SK-N-SH (cell line): ENCODE results near the gene PDCD1. TPM values are rescaled to one million over a fixed set of nuclear protein-coding genes. Genes with fewer than 3 reads are reported as not detected.

ENCODE experiments used
- CTCF ChIA-PET: fragments of 300-600, 350-600 bp; formaldehyde crosslinking; extraction: SDS; loops from one replicate; lab custom pipeline; 2021; lab: Yijun Ruan, JAX
- POLR2A ChIA-PET: fragments of 350-600 bp; sonication (Branson Sonifier 250); formaldehyde crosslinking; extraction: SDS; loops from one replicate; lab custom pipeline; 2020; ENCODE audit warnings: antibody characterized with exemption, inconsistent platforms; lab: Yijun Ruan, JAX
- DNase-seq: peaks from one replicate; pipeline ENCODE4 v3.0.0; 2012
- H2AFZ ChIP-seq: fragments of 200-600 bp; sonication (generic); 2 replicates; pipeline ENCODE4 v1.8.1; 2016; ENCODE audit warnings: antibody characterized with exemption, mild to moderate bottlenecking, low read depth
- H3F3A ChIP-seq: fragments of 200-600 bp; sonication (generic); replicated peaks from 2 replicates; pipeline ENCODE3; 2016; ENCODE audit warnings: antibody characterized with exemption, mild to moderate bottlenecking; ENCODE audit not compliant: insufficient read depth
- H3K27ac ChIP-seq, 2 experiments: fragments of 200-500 bp in 1 of 2; fragments of 200-600 bp in 1 of 2; sonication (Bioruptor generic) in 1 of 2; sonication (generic), shearing (Covaris generic) in 1 of 2; 2 replicates each; pipeline versions ENCODE4 v1.5.1 to v1.6.1; 2014 to 2016; ENCODE audit warnings: low read depth in 2 of 2, inconsistent platforms in 1 of 2, low read length in 1 of 2, mild to moderate bottlenecking in 1 of 2, mixed read lengths in 1 of 2
- H3K27me3 ChIP-seq: fragments of 200-600 bp; sonication (generic), shearing (Covaris generic); 2 replicates; pipeline ENCODE4 v1.6.1; 2016; ENCODE audit warnings: mixed run types; ENCODE audit not compliant: insufficient read depth
- H3K36me3 ChIP-seq, 2 experiments: fragments of 200-500 bp in 1 of 2; fragments of 200-600 bp in 1 of 2; sonication (Bioruptor generic) in 1 of 2; sonication (generic) in 1 of 2; replicated peaks in 1 of 2; 2 replicates each; pipeline versions ENCODE3 to v1.5.1; 2014 to 2016; ENCODE audit warnings: low read length in 1 of 2, mild to moderate bottlenecking in 1 of 2; ENCODE audit not compliant: insufficient read depth in 2 of 2, control insufficient read depth in 1 of 2
- H3K4me1 ChIP-seq, 2 experiments: fragments of 200-500 bp in 1 of 2; fragments of 200-600 bp in 1 of 2; sonication (Bioruptor generic) in 1 of 2; sonication (generic), shearing (Covaris generic) in 1 of 2; 2 replicates each; pipeline versions ENCODE4 v1.5.1 to v1.6.1; 2014 to 2016; ENCODE audit warnings: low read depth in 1 of 2, low read length in 1 of 2, mixed run types in 1 of 2; ENCODE audit not compliant: insufficient read depth in 2 of 2, control insufficient read depth in 1 of 2
- H3K4me2 ChIP-seq: fragments of 200-600 bp; sonication (generic), shearing (Covaris generic); 2 replicates; pipeline ENCODE4 v1.6.1; 2017; ENCODE audit warnings: mixed run types
- H3K4me3 ChIP-seq, 2 experiments: fragments of 200-500 bp in 1 of 2; fragments of 200-600 bp in 1 of 2; sonication (Bioruptor generic) in 1 of 2; sonication (generic), shearing (Covaris generic) in 1 of 2; 2 replicates each; pipeline versions ENCODE4 v1.5.1 to v1.8.1; 2014 to 2016; ENCODE audit warnings: low read depth in 2 of 2, inconsistent platforms in 1 of 2, low read length in 1 of 2, mild to moderate bottlenecking in 1 of 2, mixed read lengths in 1 of 2, moderate library complexity in 1 of 2
- H3K79me2 ChIP-seq: fragments of 200-600 bp; sonication (generic); 2 replicates; pipeline ENCODE4 v1.8.1; 2017; ENCODE audit warnings: mild to moderate bottlenecking; ENCODE audit not compliant: insufficient read depth
- H3K9ac ChIP-seq: fragments of 200-600 bp; sonication (generic); 2 replicates; pipeline ENCODE4 v1.6.1; 2017; ENCODE audit warnings: mixed run types
- H3K9me2 ChIP-seq: fragments of 200-600 bp; sonication (generic); 2 replicates; pipeline ENCODE4 v1.6.1; 2017; ENCODE audit warnings: mixed run types
- H3K9me3 ChIP-seq: fragments of 200-600 bp; sonication (generic); 2 replicates; pipeline ENCODE4 v1.6.1; 2017; ENCODE audit warnings: mixed run types, mild to moderate bottlenecking, moderate library complexity
- H4K20me1 ChIP-seq: fragments of 200-600 bp; sonication (generic); 2 replicates; pipeline ENCODE4 v1.6.1; 2017; ENCODE audit warnings: mild to moderate bottlenecking, mixed run types; ENCODE audit not compliant: insufficient read depth
- CTCF ChIP-seq: fragments of 200-600 bp; sonication (generic); IDR thresholded peaks from 2 replicates; pipeline ENCODE4 v1.6.1; 2017; ENCODE audit warnings: antibody characterized with exemption, mild to moderate bottlenecking, moderate library complexity
- ELF1 ChIP-seq: IDR thresholded peaks from 2 replicates; pipeline ENCODE4 v1.4.0; 2012
- EP300 ChIP-seq, 2 experiments: IDR thresholded peaks; 2 replicates each; pipeline versions ENCODE4 v1.4.0 to v1.6.1; 2012; ENCODE audit warnings: borderline replicate concordance in 1 of 2, low read depth in 1 of 2, low read length in 1 of 2
- FOXJ3 ChIP-seq: sonication (generic); formaldehyde crosslinking; IDR thresholded peaks from 2 replicates; pipeline ENCODE4 v1.5.1; 2020; ENCODE audit warnings: mild to moderate bottlenecking, missing genetic modification reagents
- GABPA ChIP-seq: IDR thresholded peaks from 2 replicates; pipeline ENCODE4 v1.4.0; 2012; ENCODE audit warnings: low read depth, mild to moderate bottlenecking
- IRF3 ChIP-seq: fragments of 150-350 bp; IDR thresholded peaks from 2 replicates; pipeline ENCODE4 v1.6.1; 2016; ENCODE audit warnings: mild to moderate bottlenecking, low read depth, low read length
- JUND ChIP-seq: IDR thresholded peaks from 2 replicates; pipeline ENCODE4 v1.4.0; 2012
- MXI1 ChIP-seq: IDR thresholded peaks from 2 replicates; pipeline ENCODE4 v1.6.1; 2012; ENCODE audit warnings: mild to moderate bottlenecking, low read depth, low read length, improper control_type of control experiment
- NRF1 ChIP-seq: IDR thresholded peaks from 2 replicates; pipeline ENCODE4 v1.6.1; 2012; ENCODE audit warnings: low read depth, mild to moderate bottlenecking, low read length
- PBX3 ChIP-seq: IDR thresholded peaks from 2 replicates; pipeline ENCODE4; 2012
- SIN3A ChIP-seq: IDR thresholded peaks from 2 replicates; pipeline ENCODE4 v1.6.1; 2012; ENCODE audit warnings: low read depth, mild to moderate bottlenecking, low read length, moderate library complexity, borderline replicate concordance
- TEAD4 ChIP-seq: IDR thresholded peaks from 2 replicates; pipeline ENCODE4 v1.4.0; 2012; ENCODE audit warnings: mild to moderate bottlenecking, borderline replicate concordance; ENCODE audit not compliant: insufficient read depth
- ZBTB33 ChIP-seq: IDR thresholded peaks from 2 replicates; pipeline ENCODE4 v1.4.0; 2012; ENCODE audit warnings: low read depth, borderline replicate concordance
- WGBS: methylation state at CpG from one replicate; pipeline ENCODE4 v1.1.6; 2017; ENCODE audit warnings: low lambda C conversion rate; 5-methylcytosine and 5-hydroxymethylcytosine counted together
- polyA plus RNA-seq, 3 experiments: library from polyadenylated mRNA; depleted of rRNA; stranded (reverse); fragments of >200 nt; gene quantifications; 2 replicates each; pipeline ENCODE4 v1.2.3, GENCODE V29; 2012

PDCD1 gene
- polyA plus RNA-seq, 1 of the 3 experiments (the other 2 are of a cell fraction), result not detected

GRCh38 chr2:241862775-241863535 is 4.3 kb upstream of the PDCD1 start:
- H3F3A ChIP-seq, result peaks cover 4% of the 10 kb centered on the region
- CTCF ChIA-PET, result no interaction called here
- H2AFZ ChIP-seq, result no peak overlapping the region
- no peaks in the 10 kb centered on the region for H3K9me3 ChIP-seq
- H3K9me2 ChIP-seq, result no peaks in the 10 kb centered on the region
- no peak overlapping the region for H3K4me3 ChIP-seq
- peak; percentile 27 for DNase-seq
- no peak for TF ChIP-seq IRF3
- TF ChIP-seq PBX3, result no peak
- no peak for TF ChIP-seq ZBTB33
- no peak for TF ChIP-seq TEAD4
- TF ChIP-seq EP300 (IDR thresholded peaks at IDR 0.05; ENCODE audit: borderline replicate concordance in 1 of 2, low read depth in 1 of 2, low read length in 1 of 2), result no peak
- no peak for TF ChIP-seq FOXJ3 (CRISPR knock-in tag)
- no peak for TF ChIP-seq CTCF
- TF ChIP-seq JUND, result no peak
- TF ChIP-seq SIN3A, result no peak
- TF ChIP-seq GABPA, result no peak
- no peak for TF ChIP-seq MXI1
- no peak for TF ChIP-seq ELF1
- TF ChIP-seq NRF1, result no peak
- no peak overlapping the region for H3K4me2 ChIP-seq
- no peaks in the 10 kb centered on the region for H3K27me3 ChIP-seq
- POLR2A ChIA-PET, result no interaction called here
- H3K27ac ChIP-seq, result no peak overlapping the region
- H3K36me3 ChIP-seq, result no peaks in the 10 kb centered on the region
- no peak overlapping the region for H3K9ac ChIP-seq
- H3K79me2 ChIP-seq, result no peaks in the 10 kb centered on the region
- no peaks in the 10 kb centered on the region for H4K20me1 ChIP-seq
- 65% methylated on average over 19 of the region's 22 CpGs for WGBS
- H3K4me1 ChIP-seq, result peaks cover 0 to 5% of the 10 kb centered on the region in 2 experiments; a peak in 1 of 4 replicates
